ENCODE results near the gene CPT1B.

The CPT1B gene

DNA sequence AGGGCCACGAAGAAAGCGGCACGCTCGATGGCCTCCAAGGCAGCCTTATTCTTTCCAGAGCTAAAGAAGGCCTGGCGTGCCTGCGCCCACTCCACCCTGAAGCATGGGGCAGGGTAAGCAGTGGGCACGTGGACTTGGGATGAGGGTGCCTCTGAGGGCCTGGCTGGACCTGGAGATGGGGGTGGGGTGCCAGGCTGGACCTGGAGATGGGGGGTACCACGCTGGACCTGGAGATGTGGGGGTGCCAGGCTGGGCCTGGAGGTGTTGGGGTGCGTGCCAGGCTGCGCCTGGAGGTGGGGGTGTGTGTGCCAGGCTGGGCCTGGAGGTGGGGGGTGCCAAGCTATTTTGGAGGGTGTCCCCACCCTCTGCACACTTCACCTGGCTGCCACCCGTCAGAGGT, 5.3 kb downstream of the CPT1B start:
- no peak for DNase-seq (ENCODE audit: low spot score)
- in situ Hi-C loops (cut with MboI; ENCODE audit: low pct_unique_long_range_greater_than_20kb, low sequenced_read_pairs, unreplicated experiment) = no loop called here
- TF ChIP-seq, protein P1, sequence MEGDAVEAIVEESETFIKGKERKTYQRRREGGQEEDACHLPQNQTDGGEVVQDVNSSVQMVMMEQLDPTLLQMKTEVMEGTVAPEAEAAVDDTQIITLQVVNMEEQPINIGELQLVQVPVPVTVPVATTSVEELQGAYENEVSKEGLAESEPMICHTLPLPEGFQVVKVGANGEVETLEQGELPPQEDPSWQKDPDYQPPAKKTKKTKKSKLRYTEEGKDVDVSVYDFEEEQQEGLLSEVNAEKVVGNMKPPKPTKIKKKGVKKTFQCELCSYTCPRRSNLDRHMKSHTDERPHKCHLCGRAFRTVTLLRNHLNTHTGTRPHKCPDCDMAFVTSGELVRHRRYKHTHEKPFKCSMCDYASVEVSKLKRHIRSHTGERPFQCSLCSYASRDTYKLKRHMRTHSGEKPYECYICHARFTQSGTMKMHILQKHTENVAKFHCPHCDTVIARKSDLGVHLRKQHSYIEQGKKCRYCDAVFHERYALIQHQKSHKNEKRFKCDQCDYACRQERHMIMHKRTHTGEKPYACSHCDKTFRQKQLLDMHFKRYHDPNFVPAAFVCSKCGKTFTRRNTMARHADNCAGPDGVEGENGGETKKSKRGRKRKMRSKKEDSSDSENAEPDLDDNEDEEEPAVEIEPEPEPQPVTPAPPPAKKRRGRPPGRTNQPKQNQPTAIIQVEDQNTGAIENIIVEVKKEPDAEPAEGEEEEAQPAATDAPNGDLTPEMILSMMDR (IDR thresholded peaks at IDR 0.05; ENCODE audit: extremely low read depth, insufficient read depth, missing control alignments) = no peak

DNA sequence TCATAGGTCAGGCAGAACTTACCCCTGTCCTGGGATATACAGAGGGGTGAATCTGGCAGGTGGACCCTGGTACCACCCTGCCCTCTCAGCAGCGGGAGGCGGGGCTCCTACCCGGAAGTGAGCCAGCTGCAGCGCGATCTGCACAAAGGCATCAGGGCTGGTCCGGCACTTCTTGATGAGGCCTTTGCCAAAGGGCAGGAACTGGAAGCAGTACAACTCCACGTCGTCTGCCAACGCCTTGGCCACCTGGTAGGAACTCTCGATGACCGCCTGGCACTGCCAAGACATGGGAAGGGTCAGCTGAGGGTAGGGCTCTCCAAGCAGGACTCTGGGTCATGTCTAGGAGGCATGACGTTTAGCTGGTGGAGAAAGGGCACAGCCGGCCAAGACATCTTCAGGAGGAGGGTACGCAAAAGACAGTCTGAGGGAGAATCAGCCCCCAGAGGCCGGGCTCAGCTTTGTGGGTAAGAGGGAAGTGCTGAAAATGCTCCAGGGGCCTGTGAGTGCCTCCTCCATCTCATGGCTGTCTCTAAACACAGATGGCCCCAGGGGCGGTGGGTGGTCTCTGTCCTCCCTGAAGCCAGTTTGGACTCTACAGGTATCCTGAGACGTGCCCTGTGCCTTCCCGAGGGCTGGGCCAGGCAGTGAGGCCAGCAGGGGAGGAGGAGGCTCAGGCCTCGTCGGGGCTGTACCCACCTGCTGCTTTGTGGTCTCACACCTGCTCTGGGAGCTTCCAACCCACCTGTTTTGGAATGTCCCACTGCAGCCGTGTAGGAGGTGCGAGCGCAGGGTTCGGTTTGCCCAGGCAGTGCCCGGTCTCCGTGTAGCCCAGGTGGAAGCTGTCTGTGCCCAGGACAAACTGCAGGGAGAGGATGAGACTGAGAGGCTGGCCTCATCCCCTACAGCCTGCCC, 6.7 kb downstream of the CPT1B start:
- DNase-seq (ENCODE audit: low spot score) = no peak
- TF ChIP-seq, protein P1 (IDR thresholded peaks at IDR 0.05; ENCODE audit: extremely low read depth, insufficient read depth, missing control alignments) = no peak
- in situ Hi-C loops (cut with MboI; ENCODE audit: low pct_unique_long_range_greater_than_20kb, low sequenced_read_pairs, unreplicated experiment) = no loop called here

DNA sequence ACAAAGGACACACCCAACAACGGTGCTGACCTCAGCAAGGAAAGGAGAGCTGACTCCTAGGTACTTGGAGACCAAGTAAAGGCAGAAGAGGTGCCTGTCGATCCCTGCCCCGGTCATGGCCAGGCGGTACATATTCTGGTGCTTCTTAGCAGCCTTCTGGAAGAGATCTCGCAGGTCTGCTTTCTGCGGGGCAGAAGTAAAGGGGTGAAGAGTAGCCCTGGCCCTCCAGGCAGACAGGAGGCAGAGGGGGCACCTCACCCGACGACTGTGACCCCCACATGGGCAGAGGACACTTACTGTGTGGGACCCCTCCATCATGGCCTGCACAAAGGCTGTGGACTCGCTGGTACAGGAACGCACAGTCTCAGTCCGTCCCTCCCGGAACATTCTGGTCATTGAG, 7.4 kb downstream of the CPT1B start:
- in situ Hi-C loops (cut with MboI; ENCODE audit: low pct_unique_long_range_greater_than_20kb, low sequenced_read_pairs, unreplicated experiment) = no loop called here

DNA sequence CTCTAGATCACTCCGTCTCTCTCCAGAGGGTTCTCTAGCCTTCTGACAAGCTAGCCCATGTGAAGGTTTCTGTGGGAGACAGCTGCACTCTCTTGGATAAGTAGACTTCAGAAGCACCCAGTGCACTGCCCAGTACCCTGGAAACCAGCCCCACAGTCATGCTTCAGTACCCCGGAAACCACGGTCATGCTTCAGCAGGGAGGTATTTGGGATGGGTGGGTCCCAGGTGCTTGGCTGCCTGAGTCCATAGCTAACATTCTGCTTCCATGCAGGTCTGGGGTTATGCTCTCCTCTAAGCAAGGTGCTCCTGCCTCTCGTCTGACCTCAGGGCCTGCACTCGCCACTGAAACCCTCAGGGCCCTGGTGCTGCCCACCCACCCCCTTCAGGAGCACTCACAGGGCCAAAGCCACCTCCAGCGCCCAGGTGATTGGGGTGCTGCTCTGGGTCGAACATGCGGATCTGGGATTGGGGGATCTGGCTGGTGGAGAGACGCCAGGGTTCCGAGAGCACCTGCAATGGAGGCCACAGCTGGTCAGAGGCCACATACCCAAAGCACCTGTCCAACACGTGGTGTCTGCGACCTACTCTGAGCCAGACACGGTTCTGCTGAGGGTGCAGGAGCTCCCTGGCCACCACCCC, 8.2 kb downstream of the CPT1B start:
- in situ Hi-C loops (cut with MboI; ENCODE audit: low pct_unique_long_range_greater_than_20kb, low sequenced_read_pairs, unreplicated experiment) = no loop called here
- TF ChIP-seq, protein P1 (IDR thresholded peaks at IDR 0.05; ENCODE audit: extremely low read depth, insufficient read depth, missing control alignments) = no peak
- peak; percentile 34 for DNase-seq (ENCODE audit: low spot score)

More for the DNA sequence above, 7.4 kb downstream of the CPT1B start:
- TF ChIP-seq, protein P1 (IDR thresholded peaks at IDR 0.05; ENCODE audit: extremely low read depth, insufficient read depth, missing control alignments) = no peak
- DNase-seq (ENCODE audit: low spot score) = no peak

DNA sequence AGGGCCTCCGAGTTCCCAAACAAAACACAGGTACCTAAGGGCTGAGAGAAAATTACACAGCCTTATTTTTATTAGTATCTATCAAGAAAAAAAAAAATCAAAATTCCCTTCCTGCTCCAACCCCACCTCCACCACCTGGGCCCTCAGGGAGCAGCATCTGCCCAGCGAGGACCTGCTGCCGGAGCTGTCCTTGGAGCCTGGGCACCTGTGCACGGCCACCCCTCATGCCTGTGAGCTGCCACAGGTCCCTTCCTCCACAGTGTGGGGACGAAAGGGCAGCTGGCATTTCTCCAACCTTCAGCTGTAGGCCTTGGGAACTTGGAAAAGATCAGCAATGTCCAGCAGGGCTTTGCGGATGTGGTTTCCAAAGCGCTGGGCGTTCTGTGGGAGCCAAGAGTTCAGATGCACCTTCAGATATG, 9.2 kb downstream of the CPT1B start:
- TF ChIP-seq, protein P1 (IDR thresholded peaks at IDR 0.05; ENCODE audit: extremely low read depth, insufficient read depth, missing control alignments) = no peak
- no peak for DNase-seq (ENCODE audit: low spot score)
- in situ Hi-C loops (cut with MboI; ENCODE audit: low pct_unique_long_range_greater_than_20kb, low sequenced_read_pairs, unreplicated experiment) = no loop called here

DNA sequence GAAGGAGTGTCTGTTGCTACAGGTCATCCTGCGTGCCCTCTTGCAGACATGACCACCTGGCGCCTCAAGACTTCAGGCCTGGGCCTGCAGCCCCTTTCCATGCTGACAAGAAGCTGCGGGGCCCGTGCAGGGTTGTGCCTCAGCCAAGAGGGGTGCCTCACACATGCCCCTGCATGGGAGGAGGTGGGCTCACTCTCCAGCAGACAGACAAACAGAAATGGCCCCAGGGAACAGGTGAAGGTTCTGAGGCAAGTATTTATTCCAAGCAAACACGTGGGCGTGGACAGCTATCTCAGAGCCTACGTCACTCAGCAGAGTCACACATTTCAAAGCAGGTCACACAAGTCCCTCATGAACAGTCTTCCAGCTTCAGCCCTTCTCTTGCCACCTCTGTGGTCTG, 9.6 kb downstream of the CPT1B start:
- TF ChIP-seq, protein P1 (IDR thresholded peaks at IDR 0.05; ENCODE audit: extremely low read depth, insufficient read depth, missing control alignments) = no peak
- in situ Hi-C loops (cut with MboI; ENCODE audit: low pct_unique_long_range_greater_than_20kb, low sequenced_read_pairs, unreplicated experiment) = no loop called here
- DNase-seq (ENCODE audit: low spot score) = no peak

Data from GM13977 (cell line).